Retinal pigment epithelial cell (primary cell): ENCODE data around the gene RO60.
A peak's percentile ranks its signal among the peaks of the same experiment; 100 is the strongest.

ENCODE experiments used
- DNase-seq: peaks from one replicate; pipeline ENCODE4 v3.0.0-alpha.2; 2010; ENCODE audit warnings: low read depth
- H3K4me3 ChIP-seq: 2 replicates; pipeline ENCODE4 v1.5.1; 2011; ENCODE audit warnings: mild to moderate bottlenecking, low read length, control low read depth, moderate library complexity
- TF ChIP-seq, protein P1 (sequence below): conservative IDR thresholded peaks from 2 replicates; pipeline ENCODE4 v1.5.1; 2011; ENCODE audit warnings: low read depth, low read length, control low read depth, inconsistent platforms

The RO60 gene

DNA sequence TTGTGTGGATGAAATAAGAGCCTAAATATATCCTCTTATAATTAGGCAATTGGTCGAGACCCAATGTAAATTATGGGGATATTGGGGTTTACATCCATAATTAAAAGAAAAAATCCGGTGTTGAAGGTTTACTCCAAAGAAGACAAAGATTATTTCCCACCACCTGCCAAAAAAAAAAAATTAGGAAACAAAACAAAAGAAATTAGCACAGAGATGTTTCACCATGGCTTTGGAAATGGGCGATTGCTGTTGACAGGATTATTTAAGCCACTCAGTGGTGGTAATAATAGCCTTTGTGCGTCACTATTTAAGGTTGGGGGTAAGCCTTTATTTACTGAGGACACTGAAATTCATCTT, 46.4 kb downstream of the RO60 start:
- TF ChIP-seq, protein P1, sequence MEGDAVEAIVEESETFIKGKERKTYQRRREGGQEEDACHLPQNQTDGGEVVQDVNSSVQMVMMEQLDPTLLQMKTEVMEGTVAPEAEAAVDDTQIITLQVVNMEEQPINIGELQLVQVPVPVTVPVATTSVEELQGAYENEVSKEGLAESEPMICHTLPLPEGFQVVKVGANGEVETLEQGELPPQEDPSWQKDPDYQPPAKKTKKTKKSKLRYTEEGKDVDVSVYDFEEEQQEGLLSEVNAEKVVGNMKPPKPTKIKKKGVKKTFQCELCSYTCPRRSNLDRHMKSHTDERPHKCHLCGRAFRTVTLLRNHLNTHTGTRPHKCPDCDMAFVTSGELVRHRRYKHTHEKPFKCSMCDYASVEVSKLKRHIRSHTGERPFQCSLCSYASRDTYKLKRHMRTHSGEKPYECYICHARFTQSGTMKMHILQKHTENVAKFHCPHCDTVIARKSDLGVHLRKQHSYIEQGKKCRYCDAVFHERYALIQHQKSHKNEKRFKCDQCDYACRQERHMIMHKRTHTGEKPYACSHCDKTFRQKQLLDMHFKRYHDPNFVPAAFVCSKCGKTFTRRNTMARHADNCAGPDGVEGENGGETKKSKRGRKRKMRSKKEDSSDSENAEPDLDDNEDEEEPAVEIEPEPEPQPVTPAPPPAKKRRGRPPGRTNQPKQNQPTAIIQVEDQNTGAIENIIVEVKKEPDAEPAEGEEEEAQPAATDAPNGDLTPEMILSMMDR: no peak
- H3K4me3 ChIP-seq: peak overlapping the region; percentile 72

DNA sequence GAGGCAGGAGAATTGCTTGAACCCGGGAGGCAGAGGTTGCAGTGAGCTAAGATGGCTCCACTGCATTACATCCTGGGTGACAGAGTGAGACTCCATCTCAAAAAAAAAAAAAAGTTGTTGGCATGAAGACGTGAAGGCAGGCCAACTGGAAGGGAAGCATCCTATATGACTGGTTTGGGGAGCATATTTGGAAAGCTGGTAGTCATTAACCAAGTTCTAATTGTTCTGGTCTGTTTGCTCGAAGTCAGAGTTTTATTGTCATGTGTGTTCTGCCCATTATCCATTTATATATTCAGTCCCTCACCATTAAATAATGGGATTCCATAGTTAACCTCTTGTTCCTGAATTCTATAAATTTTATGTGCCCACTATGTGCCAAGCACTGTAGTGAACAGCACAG, 49.1 kb downstream of the RO60 start:
- TF ChIP-seq, protein P1: no peak
- no peak for DNase-seq
- no peak overlapping the region for H3K4me3 ChIP-seq

More for the DNA sequence above, 46.4 kb downstream of the RO60 start:
- DNase-seq: no peak
